ENCODE data around the gene SESN1. TPM values are rescaled to one million over a fixed set of nuclear protein-coding genes. Genes with fewer than 3 reads are reported as not detected.

Gene SESN1
- polyA plus RNA-seq, 2 donors, result 11.1 to 14.8 TPM

DNA sequence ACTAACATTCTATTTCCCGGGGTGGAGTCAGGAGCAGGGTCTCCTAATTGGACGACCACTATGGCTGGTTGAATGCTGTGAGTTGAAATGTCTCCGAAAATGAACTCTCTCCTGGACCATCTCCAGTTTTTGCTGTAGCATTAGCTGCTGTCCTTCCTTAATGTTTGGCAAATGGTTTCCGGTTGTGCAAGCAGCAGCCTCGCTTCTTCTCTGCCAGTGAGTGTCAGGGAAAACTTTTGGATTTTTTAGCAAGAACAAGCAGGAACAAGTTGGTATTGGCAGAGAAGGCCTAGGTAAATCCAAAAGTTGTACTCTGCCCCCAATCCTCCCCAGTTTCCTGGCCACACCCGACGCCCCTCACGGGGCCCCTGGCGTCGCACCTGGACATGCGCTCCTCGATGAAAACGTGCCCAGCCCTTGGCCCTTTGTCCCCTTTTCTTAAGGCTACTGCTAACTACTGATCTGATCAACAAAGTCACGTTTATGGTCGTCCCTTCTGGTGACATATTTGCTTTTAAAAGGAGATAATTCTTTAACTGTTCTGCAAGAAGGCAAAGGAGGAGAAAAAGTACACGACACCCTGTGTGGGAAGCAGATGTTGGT lies 143.2 kb downstream of the SESN1 start:
- H3K9me3 ChIP-seq (ENCODE audit: control insufficient read depth in 2 of 2, insufficient read depth in 1 of 2, low read depth in 1 of 2, low read length in 1 of 2), result no peaks in the 10 kb centered on the region
- 47 to 68% methylated on average over 16 of the region's 16 CpGs for WGBS, 2 donors
- peak overlapping the region; percentile 40 to 42 for H3K27ac ChIP-seq (ENCODE audit: low read depth in 2 of 2, low read length in 1 of 2)

DNA sequence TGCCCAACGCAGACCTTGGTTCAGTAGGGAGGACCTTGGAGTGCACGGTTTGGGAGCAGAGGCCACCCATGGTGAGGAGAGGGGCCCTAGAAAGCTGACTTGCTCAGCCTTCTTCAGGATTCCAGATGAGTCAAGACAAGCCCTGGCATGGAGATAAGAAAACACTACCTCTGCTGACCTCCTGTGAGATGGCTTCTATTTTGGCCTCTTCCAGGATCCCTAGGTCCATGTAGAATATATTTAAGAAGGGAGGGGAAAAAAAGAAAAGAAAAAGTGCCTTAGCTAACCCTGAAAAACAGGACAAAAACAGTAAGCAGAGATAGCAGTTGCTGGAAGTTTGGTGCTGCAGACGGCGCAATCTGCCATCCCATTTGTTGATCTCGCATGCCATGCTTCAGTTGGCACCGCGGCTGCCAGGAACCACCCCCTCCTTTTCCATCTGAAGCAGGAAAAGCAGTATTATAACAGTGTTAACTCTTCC lies 146.4 kb downstream of the SESN1 start:
- no peaks in the 10 kb centered on the region for H3K36me3 ChIP-seq (ENCODE audit: control insufficient read depth in 2 of 2, insufficient read depth in 2 of 2, low read length in 1 of 2)
- 34 to 45% methylated on average over 7 of the region's 7 CpGs for WGBS, 2 donors
- no peak overlapping the region for H3K4me3 ChIP-seq (ENCODE audit: low read depth in 1 of 2, low read length in 2 of 2)
- H3K27me3 ChIP-seq (ENCODE audit: control insufficient read depth in 1 of 2, insufficient read depth in 2 of 2, low read length in 2 of 2), result no peaks in the 10 kb centered on the region
- H3K9me3 ChIP-seq (ENCODE audit: control insufficient read depth in 2 of 2, insufficient read depth in 1 of 2, low read depth in 1 of 2, low read length in 1 of 2), result no peaks in the 10 kb centered on the region
- H3K4me1 ChIP-seq (ENCODE audit: control insufficient read depth in 2 of 2, insufficient read depth in 2 of 2, low read length in 1 of 2), result peaks cover 6 to 23% of the 10 kb centered on the region in 2 donors
- H3K27ac ChIP-seq (ENCODE audit: low read depth in 2 of 2, low read length in 1 of 2), result peak overlapping the region; percentile 56 to 78

More for the DNA sequence above, 143.2 kb downstream of the SESN1 start:
- Histone ChIP-seq H3K4me1 (ENCODE audit: control insufficient read depth in 2 of 2, insufficient read depth in 2 of 2, low read length in 1 of 2) (peaks cover 6 to 16% of the 10 kb centered on the region in 2 donors), H3K27me3 (ENCODE audit: control insufficient read depth in 1 of 2, insufficient read depth in 2 of 2, low read length in 2 of 2) (no peaks in the 10 kb centered on the region), H3K36me3 (ENCODE audit: control insufficient read depth in 2 of 2, insufficient read depth in 2 of 2, low read length in 1 of 2) (no peaks in the 10 kb centered on the region), H3K4me3 (ENCODE audit: low read depth in 1 of 2, low read length in 2 of 2) (no peak overlapping the region)

DNA sequence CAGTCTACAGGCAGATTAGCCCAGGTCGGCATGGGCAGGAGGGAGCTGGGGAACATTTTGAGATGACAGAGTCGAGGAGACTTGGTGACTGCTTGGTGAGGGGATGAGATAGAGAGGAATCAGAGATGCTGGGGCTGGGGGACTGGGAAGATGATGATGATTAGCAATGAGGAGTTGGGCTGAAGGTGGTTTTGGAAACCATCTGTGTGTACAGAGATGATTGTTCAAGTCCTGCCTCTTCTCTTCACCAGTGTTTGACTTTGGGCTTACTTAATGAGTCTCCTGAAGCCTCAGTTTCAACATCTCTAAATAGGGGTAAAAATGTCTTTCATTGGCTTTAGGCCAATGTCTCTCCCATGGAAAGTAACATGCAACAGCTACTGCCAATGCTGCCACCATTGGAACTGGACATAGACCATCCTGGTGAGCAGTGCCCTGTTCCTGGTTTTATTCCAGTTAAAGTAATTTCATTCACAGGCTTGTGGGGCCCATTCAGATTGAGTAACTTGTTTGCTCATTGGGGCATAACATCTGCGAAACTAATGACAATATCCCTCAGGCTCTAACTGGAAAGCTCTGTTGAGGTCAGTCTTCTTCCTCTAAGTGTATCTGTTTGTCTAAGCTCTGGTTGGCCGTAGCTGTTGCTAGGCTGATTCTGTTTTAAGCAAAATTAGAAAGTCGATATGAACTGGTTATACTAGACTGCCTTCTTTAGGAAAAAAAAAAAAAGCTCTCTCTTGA lies 147.4 kb downstream of the SESN1 start:
- Histone ChIP-seq H3K9me3 (ENCODE audit: control insufficient read depth in 2 of 2, insufficient read depth in 1 of 2, low read depth in 1 of 2, low read length in 1 of 2) (no peaks in the 10 kb centered on the region), H3K36me3 (ENCODE audit: control insufficient read depth in 2 of 2, insufficient read depth in 2 of 2, low read length in 1 of 2) (no peaks in the 10 kb centered on the region), H3K27me3 (ENCODE audit: control insufficient read depth in 1 of 2, insufficient read depth in 2 of 2, low read length in 2 of 2) (no peaks in the 10 kb centered on the region), H3K4me3 (ENCODE audit: low read depth in 1 of 2, low read length in 2 of 2) (no peak overlapping the region), H3K27ac (ENCODE audit: low read depth in 2 of 2, low read length in 1 of 2) (peak overlapping the region; percentile 49 to 91), H3K4me1 (ENCODE audit: control insufficient read depth in 2 of 2, insufficient read depth in 2 of 2, low read length in 1 of 2) (peaks cover 6 to 19% of the 10 kb centered on the region in 2 donors)
- 38 to 46% methylated on average over 5 of the region's 5 CpGs for WGBS, 2 donors

GRCh38 chr6:108946695-108947094 lies 148.0 kb downstream of the SESN1 start:
- H3K4me3 ChIP-seq (ENCODE audit: low read depth in 1 of 2, low read length in 2 of 2), result no peak overlapping the region
- no peaks in the 10 kb centered on the region for H3K27me3 ChIP-seq (ENCODE audit: control insufficient read depth in 1 of 2, insufficient read depth in 2 of 2, low read length in 2 of 2)
- no peaks in the 10 kb centered on the region for H3K9me3 ChIP-seq (ENCODE audit: control insufficient read depth in 2 of 2, insufficient read depth in 1 of 2, low read depth in 1 of 2, low read length in 1 of 2)
- H3K4me1 ChIP-seq (ENCODE audit: control insufficient read depth in 2 of 2, insufficient read depth in 2 of 2, low read length in 1 of 2), result peaks cover 6 to 16% of the 10 kb centered on the region in 2 donors
- H3K36me3 ChIP-seq (ENCODE audit: control insufficient read depth in 2 of 2, insufficient read depth in 2 of 2, low read length in 1 of 2), result no peaks in the 10 kb centered on the region
- H3K27ac ChIP-seq (ENCODE audit: low read depth in 2 of 2, low read length in 1 of 2), result peak overlapping the region; percentile 49 to 91
- WGBS, 2 donors, result 37% methylated on average over 3 of the region's 3 CpGs

GRCh38 chr6:108945681-108946159 lies 148.9 kb downstream of the SESN1 start:
- H3K36me3 ChIP-seq (ENCODE audit: control insufficient read depth in 2 of 2, insufficient read depth in 2 of 2, low read length in 1 of 2), result no peaks in the 10 kb centered on the region
- peak overlapping the region; percentile 91 for H3K27ac ChIP-seq (ENCODE audit: low read depth in 2 of 2, low read length in 1 of 2)
- H3K27me3 ChIP-seq (ENCODE audit: control insufficient read depth in 1 of 2, insufficient read depth in 2 of 2, low read length in 2 of 2), result no peaks in the 10 kb centered on the region
- peaks cover 4 to 16% of the 10 kb centered on the region in 2 donors for H3K4me1 ChIP-seq (ENCODE audit: control insufficient read depth in 2 of 2, insufficient read depth in 2 of 2, low read length in 1 of 2)
- WGBS, 2 donors, result 22 to 36% methylated on average over 10 of the region's 10 CpGs
- H3K9me3 ChIP-seq (ENCODE audit: control insufficient read depth in 2 of 2, insufficient read depth in 1 of 2, low read depth in 1 of 2, low read length in 1 of 2), result no peaks in the 10 kb centered on the region
- H3K4me3 ChIP-seq (ENCODE audit: low read depth in 1 of 2, low read length in 2 of 2), result no peak overlapping the region

DNA sequence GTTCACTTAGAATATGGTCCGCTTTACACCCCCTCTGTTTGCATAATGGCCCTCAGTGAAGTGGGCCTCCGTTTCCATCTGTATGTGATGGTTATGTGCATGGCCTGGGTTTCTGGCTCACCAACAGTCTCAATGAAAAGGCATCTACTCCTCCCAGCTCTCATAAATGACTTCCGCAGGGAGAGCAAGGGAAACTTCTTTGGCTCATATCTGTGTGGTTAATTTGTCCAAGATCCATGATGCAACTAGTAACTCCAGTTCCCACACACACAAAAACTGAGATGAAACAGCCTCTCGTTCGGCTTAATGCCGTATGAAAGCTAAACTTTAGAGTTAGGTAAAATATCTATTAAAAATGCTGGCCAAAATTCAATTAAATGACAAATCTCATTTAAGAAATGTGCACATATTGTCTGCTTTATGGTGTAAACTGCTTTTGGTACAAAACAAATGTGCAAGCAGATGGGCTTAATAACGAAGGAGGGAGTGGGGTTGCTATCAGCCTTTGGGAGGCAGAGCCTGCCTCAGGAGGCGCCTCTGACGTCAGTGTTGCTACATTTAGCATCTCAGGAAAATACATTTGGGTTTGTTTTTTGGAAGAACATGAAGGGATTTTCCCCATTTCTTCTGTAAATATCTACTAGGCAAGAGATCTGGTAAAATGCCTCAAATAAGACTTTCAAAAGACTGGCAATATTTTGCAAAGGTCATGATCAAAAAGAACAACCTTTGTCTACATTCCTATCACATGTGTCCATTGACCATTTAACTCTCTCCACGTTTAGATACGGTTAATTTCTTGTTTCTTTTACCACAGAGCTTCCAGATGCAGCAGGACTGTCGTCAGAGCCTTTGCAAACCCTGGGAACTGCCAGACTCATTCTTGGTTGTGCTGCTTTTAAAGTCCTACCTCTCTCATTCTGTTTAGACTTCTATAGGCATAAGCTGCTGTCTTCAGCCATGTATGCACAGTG lies 149.7 kb downstream of the SESN1 start:
- 32 to 43% methylated on average over 12 of the region's 12 CpGs for WGBS, 2 donors
- no peaks in the 10 kb centered on the region for H3K36me3 ChIP-seq (ENCODE audit: control insufficient read depth in 2 of 2, insufficient read depth in 2 of 2, low read length in 1 of 2)
- H3K4me1 ChIP-seq (ENCODE audit: control insufficient read depth in 2 of 2, insufficient read depth in 2 of 2, low read length in 1 of 2), result peaks cover 4 to 16% of the 10 kb centered on the region in 2 donors
- H3K4me3 ChIP-seq (ENCODE audit: low read depth in 1 of 2, low read length in 2 of 2), result no peak overlapping the region
- peak overlapping the region; percentile 91 for H3K27ac ChIP-seq (ENCODE audit: low read depth in 2 of 2, low read length in 1 of 2)
- H3K27me3 ChIP-seq (ENCODE audit: control insufficient read depth in 1 of 2, insufficient read depth in 2 of 2, low read length in 2 of 2), result no peaks in the 10 kb centered on the region
- no peaks in the 10 kb centered on the region for H3K9me3 ChIP-seq (ENCODE audit: control insufficient read depth in 2 of 2, insufficient read depth in 1 of 2, low read depth in 1 of 2, low read length in 1 of 2)

DNA sequence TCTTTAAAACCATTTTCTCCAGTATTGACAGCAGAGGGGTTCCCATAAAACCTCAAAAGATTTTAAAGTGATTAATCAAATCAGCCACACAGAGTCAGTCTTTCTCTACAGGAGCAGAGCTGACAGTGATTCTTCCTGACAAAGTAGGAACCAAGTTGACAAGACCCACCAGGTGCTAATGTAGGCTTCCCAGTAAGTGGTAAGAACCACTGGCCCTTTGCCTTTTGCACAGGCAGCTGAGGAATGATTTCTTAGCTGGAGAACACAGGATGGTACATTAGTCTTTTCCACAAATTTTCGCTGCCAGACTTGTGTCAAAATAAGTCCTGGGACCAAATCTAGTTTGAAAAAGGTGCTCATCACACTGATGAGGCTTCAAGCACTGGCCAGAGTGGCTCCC lies 150.6 kb downstream of the SESN1 start:
- no peaks in the 10 kb centered on the region for H3K9me3 ChIP-seq (ENCODE audit: control insufficient read depth in 2 of 2, insufficient read depth in 1 of 2, low read depth in 1 of 2, low read length in 1 of 2)
- no peak overlapping the region for H3K4me3 ChIP-seq (ENCODE audit: low read depth in 1 of 2, low read length in 2 of 2)
- no peaks in the 10 kb centered on the region for H3K36me3 ChIP-seq (ENCODE audit: control insufficient read depth in 2 of 2, insufficient read depth in 2 of 2, low read length in 1 of 2)
- no peaks in the 10 kb centered on the region for H3K27me3 ChIP-seq (ENCODE audit: control insufficient read depth in 1 of 2, insufficient read depth in 2 of 2, low read length in 2 of 2)
- H3K4me1 ChIP-seq (ENCODE audit: control insufficient read depth in 2 of 2, insufficient read depth in 2 of 2, low read length in 1 of 2), result peaks cover 4 to 16% of the 10 kb centered on the region in 2 donors
- peak overlapping the region; percentile 80 to 91 for H3K27ac ChIP-seq (ENCODE audit: low read depth in 2 of 2, low read length in 1 of 2)
- 89 to 97% methylated on average over 1 of the region's 1 CpG for WGBS, 2 donors

DNA sequence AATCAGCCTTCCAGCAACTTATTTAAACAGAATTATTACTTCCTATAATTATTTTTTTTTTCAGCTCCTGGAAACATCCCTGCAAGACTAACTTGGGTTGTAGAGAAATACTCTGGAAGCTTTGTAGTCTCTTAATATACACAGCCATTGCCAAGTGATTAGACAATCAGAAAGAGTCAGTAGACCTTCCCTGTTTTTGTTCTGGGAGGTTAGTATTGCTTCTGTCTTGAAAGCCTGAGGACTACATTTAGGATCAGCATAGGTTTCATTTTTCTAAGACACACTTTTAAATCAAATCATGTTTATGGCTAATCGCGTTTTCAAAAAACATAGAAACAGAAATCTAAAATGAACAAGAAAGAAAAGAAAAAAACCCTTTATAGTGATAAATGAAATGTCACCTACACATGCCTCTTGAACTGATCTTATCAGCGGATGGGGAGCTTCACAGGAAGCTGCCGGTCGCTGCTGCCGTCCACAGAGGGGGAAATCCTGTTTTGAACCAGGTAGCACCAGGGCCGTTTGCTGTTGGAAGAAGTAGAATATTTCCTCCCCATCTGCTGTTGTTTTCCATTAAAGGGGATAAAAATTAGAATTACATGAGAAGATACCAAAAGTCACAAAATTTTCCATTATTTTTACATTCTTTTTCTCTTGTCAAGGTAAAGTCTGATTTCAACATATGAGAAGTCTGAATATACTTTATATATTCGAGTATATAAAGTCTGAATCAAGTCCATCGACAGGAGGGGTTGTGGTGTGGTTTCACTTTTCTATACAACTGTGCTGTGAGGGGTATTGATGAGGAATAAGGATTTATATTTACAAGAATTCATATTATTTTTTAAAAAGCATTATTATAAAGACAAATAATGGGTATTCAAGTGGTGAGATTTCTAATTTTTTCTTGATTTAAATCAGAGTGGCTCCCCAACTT lies 151.8 kb downstream of the SESN1 start:
- Histone ChIP-seq H3K27ac (ENCODE audit: low read depth in 2 of 2, low read length in 1 of 2) (no peak overlapping the region), H3K27me3 (ENCODE audit: control insufficient read depth in 1 of 2, insufficient read depth in 2 of 2, low read length in 2 of 2) (no peaks in the 10 kb centered on the region), H3K4me3 (ENCODE audit: low read depth in 1 of 2, low read length in 2 of 2) (no peak overlapping the region), H3K4me1 (ENCODE audit: control insufficient read depth in 2 of 2, insufficient read depth in 2 of 2, low read length in 1 of 2) (peaks cover 4 to 12% of the 10 kb centered on the region in 2 donors), H3K36me3 (ENCODE audit: control insufficient read depth in 2 of 2, insufficient read depth in 2 of 2, low read length in 1 of 2) (no peaks in the 10 kb centered on the region), H3K9me3 (ENCODE audit: control insufficient read depth in 2 of 2, insufficient read depth in 1 of 2, low read depth in 1 of 2, low read length in 1 of 2) (no peaks in the 10 kb centered on the region)
- WGBS, 2 donors, result 66 to 73% methylated on average over 9 of the region's 9 CpGs
